Colonic mucosa (tissue), 4 donors: Measurements from ENCODE around the gene TTC22. TPM values are rescaled to one million over a fixed set of nuclear protein-coding genes. Genes with fewer than 3 reads are reported as not detected.
A peak's percentile ranks its signal among the peaks of the same experiment; 100 is the strongest.

Experiments
- DNase-seq: peaks from one replicate; pipeline ENCODE4 v3.0.0-alpha.2; 2020
- H3K27ac ChIP-seq: fragments of 200-600 bp; one replicate; pipeline ENCODE4 v1.8.0; 2021
- H3K27me3 ChIP-seq: fragments of 200-600 bp; one replicate; pipeline ENCODE4 v1.8.0; 2021
- H3K36me3 ChIP-seq: fragments of 200-600 bp; one replicate; pipeline ENCODE4 v1.8.0; 2021
- H3K4me1 ChIP-seq: fragments of 200-600 bp; one replicate; pipeline ENCODE4 v1.8.0; 2021; ENCODE audit warnings: mild to moderate bottlenecking
- H3K4me3 ChIP-seq: fragments of 200-600 bp; one replicate; pipeline ENCODE4 v1.8.0; 2021
- H3K9ac ChIP-seq, 2 donors: one replicate each; pipeline ENCODE4 v1.7.0; 2013; ENCODE audit warnings: control low read depth in 2 of 2, low read depth in 2 of 2, low read length in 2 of 2
- H3K9me3 ChIP-seq: fragments of 200-600 bp; one replicate; pipeline ENCODE4 v1.8.0; 2021
- intact Hi-C: fragments of 100-400 bp; cut with DNase I; formaldehyde crosslinking; loops from one replicate; pipeline ENCODE4 v1.14.1; 2022
- total RNA-seq, 2 donors: library from RNA; stranded (reverse); fragmentation: NEBNext Ultra II Directional in 1 of 2; extraction: Animal tissue kit (Norgen Biotek cat#: 25700) in 1 of 2; gene quantifications; one replicate each; pipeline ENCODE4 v1.2.1, GENCODE V29; 2021
- TF ChIP-seq, protein P1 (sequence below): fragments of 200-600 bp; IDR thresholded peaks from one replicate; pipeline ENCODE4 v1.8.0; 2022; ENCODE audit warnings: antibody characterized with exemption, mild to moderate bottlenecking
- donor health status: healthy.
- donor health status: DM: no; HTN: no; CAD: no.
- donor health status: DM: no; HTN: no; CAD: no.

Gene TTC22
- total RNA-seq, 2 donors from 2014 or later, result 52.4 to 80.6 TPM

DNA sequence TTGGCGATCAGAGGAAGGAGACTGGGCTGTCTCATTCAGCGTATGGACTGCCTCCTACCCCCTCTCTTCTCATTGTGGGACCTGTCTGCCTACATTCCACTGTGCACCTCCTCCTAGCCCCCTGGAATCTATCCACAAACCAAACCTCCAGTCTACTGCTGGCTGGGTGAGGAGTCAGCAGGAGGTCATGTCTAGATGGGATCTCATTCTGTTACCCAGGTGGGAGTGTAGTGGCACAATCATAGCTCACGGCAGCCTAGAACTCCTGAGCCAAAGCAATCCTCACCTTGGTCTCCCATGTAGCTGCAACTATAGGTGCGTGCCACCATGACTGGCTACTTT, 18.0 kb upstream of the TTC22 start:
- no peak for DNase-seq
- no peaks in the 10 kb centered on the region for H3K9me3 ChIP-seq
- no peaks in the 10 kb centered on the region for H3K4me1 ChIP-seq
- intact Hi-C loops, result no loop called here
- no peak overlapping the region for H3K27ac ChIP-seq
- H3K27me3 ChIP-seq, result no peaks in the 10 kb centered on the region
- no peak overlapping the region for H3K9ac ChIP-seq
- no peaks in the 10 kb centered on the region for H3K36me3 ChIP-seq
- no peak overlapping the region for H3K4me3 ChIP-seq
- TF ChIP-seq, protein P1, sequence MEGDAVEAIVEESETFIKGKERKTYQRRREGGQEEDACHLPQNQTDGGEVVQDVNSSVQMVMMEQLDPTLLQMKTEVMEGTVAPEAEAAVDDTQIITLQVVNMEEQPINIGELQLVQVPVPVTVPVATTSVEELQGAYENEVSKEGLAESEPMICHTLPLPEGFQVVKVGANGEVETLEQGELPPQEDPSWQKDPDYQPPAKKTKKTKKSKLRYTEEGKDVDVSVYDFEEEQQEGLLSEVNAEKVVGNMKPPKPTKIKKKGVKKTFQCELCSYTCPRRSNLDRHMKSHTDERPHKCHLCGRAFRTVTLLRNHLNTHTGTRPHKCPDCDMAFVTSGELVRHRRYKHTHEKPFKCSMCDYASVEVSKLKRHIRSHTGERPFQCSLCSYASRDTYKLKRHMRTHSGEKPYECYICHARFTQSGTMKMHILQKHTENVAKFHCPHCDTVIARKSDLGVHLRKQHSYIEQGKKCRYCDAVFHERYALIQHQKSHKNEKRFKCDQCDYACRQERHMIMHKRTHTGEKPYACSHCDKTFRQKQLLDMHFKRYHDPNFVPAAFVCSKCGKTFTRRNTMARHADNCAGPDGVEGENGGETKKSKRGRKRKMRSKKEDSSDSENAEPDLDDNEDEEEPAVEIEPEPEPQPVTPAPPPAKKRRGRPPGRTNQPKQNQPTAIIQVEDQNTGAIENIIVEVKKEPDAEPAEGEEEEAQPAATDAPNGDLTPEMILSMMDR, result no peak

DNA sequence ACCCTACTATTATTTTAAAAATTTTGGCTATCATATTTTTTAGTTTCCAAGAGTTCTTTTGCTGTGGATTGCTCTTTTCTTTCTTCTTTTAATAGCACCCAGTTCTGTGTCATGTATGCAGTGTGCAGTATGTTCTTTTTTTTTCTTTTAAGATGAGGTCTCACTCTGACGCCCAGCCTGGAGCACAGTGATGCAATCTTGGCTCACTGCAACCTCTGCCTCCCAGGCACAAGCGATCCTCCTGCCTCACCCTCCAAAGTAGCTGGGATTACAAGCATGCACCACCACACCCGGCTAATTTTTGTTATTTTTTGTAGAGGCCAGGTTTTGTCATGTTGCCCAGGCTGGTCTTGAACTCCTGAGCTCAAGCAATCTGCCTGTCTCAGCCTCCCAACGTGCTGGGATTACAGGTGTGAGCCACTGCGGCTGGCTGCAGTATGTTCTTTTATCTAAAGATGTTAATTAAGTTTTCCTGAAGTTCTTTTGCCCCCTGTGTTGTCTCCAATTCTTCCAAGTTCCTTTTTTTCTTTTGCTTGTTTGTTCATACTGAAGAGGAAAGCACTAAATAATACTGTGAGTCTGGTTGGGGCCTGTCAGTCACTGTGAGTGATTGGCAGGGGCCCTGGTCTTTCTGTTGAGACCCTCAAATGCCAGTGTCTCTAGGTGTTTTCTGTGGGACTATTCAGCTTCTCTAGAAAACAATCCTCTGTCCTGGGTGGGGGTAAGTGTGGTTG, 17.5 kb upstream of the TTC22 start:
- Histone ChIP-seq H3K27ac (no peak overlapping the region), H3K27me3 (no peaks in the 10 kb centered on the region), H3K4me3 (no peak overlapping the region), H3K9me3 (no peaks in the 10 kb centered on the region), H3K36me3 (no peaks in the 10 kb centered on the region), H3K4me1 (no peaks in the 10 kb centered on the region), H3K9ac (no peak overlapping the region)
- intact Hi-C loops, result no loop called here
- DNase-seq, result no peak
- TF ChIP-seq, protein P1, result no peak

DNA sequence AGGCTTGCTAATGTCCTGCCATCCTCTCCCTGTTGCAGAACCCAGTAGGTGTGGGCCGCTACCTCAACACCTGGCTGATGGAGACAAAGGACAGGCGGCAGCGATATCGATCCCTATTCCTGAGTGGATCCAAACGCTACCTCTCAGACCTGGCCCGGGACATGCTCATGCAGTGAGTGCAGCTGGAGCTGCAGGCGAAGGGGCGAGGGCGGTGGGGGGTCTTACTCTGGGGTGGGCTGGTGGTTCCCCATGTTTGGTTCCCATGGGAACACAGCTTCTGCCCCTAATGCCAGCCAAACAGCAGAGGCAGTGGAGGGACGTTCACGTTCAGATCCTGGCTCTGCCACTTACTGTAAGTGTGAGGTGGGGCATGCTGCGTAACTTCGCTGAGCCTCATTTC, 15.8 kb upstream of the TTC22 start:
- intact Hi-C loops, result no loop called here
- TF ChIP-seq, protein P1, result no peak
- DNase-seq, result no peak

DNA sequence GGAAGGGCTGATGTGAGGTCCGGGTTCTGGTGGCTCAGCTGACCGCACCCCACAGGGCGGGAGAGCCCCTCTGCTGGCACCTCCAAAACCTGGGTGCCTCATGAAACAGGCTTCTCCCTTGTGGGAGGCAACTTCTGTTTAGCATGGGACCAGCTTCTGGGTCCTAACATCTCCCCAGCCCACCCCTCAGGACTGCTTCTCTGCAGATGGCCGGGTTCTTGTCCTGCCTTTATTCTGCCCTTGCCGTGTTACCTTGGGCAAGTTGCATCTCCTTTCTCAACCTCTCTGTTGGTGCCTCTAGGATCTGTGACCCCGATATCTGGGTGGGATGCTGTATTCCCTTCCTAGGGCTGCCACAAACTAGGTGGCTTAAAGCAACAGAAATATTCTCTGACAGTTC, 15.0 kb upstream of the TTC22 start:
- Histone ChIP-seq H3K4me3 (no peak overlapping the region), H3K9me3 (no peaks in the 10 kb centered on the region), H3K4me1 (no peaks in the 10 kb centered on the region), H3K36me3 (no peaks in the 10 kb centered on the region), H3K27ac (peak overlapping the region; percentile 42), H3K27me3 (no peaks in the 10 kb centered on the region), H3K9ac (peak overlapping the region in 1 of 2 donors; percentile 21)
- TF ChIP-seq, protein P1, result no peak
- intact Hi-C loops, result no loop called here
- DNase-seq, result no peak

More for the DNA sequence above, 15.8 kb upstream of the TTC22 start:
- no peaks in the 10 kb centered on the region for H3K27me3 ChIP-seq
- H3K4me1 ChIP-seq, result no peaks in the 10 kb centered on the region
- H3K9me3 ChIP-seq, result no peaks in the 10 kb centered on the region
- no peak overlapping the region for H3K9ac ChIP-seq
- no peak overlapping the region for H3K4me3 ChIP-seq
- H3K27ac ChIP-seq, result no peak overlapping the region
- no peaks in the 10 kb centered on the region for H3K36me3 ChIP-seq

DNA sequence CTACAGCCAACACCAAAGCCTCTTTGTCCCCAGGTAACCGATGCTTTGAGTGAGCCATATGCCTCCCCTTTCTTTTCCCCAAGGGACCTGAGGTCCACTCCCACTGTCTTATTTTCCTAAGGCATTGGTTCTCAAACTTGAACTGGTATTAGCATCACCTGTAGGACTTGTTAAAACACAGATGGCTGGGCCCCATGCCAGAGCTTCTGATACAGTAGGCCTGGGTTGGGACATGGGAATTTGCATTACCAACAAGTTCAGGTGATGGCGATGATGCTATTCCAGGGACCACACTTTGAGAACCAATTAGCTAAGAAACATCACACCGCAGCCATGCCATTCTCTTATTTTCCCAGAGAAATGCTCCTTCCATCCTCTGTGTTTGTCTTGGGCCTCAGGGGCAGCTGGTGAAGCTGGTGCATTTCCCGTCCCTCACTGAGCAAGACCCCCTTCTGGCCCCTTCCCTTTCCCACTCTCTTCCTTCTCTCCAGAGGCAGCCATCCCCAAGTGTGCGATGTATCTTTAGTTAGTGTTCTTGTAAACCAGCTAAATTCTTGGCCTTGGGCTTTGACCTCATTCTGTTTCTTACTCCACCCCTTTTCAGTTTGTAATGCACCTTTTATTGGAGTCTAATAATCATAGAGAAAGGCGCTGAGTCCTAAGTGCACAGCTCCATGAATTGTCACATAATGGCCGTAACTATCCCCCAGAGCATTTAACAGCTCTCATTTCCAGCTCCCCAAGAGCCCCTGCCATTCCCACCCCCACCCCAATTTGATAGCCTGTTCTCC, 14.2 kb upstream of the TTC22 start:
- Histone ChIP-seq H3K27ac (peak overlapping the region; percentile 42), H3K9me3 (no peaks in the 10 kb centered on the region), H3K4me3 (no peak overlapping the region), H3K9ac (peak overlapping the region in 1 of 2 donors; percentile 21), H3K4me1 (no peaks in the 10 kb centered on the region), H3K36me3 (no peaks in the 10 kb centered on the region), H3K27me3 (no peaks in the 10 kb centered on the region)
- peak; percentile 46 for DNase-seq
- TF ChIP-seq, protein P1, result no peak
- intact Hi-C loops, result no loop called here
